GM12892 (cell line): ENCODE results near the gene SLC38A10.

Source experiments
- DNase-seq: peaks from one replicate; pipeline ENCODE4 v3.0.0; 2011; ENCODE audit not compliant: insufficient read length
- FAIRE-seq: peaks from 2 replicates; lab custom pipeline; 2011; peaks lifted over from hg19 to GRCh38; lab: Jason Lieb, UNC
- POLR2A ChIP-seq: IDR thresholded peaks from 2 replicates; pipeline ENCODE4 v1.6.1; 2011; ENCODE audit warnings: low read depth, low read length, control low read depth
- POLR2AphosphoS5 ChIP-seq: IDR thresholded peaks from 2 replicates; pipeline ENCODE4 v1.6.1; 2011; ENCODE audit warnings: low read depth, low read length, control low read depth
- TAF1 ChIP-seq: IDR thresholded peaks from 2 replicates; pipeline ENCODE4 v1.6.1; 2011; ENCODE audit warnings: low read depth, mild to moderate bottlenecking, control low read depth, low read length, borderline replicate concordance

Gene SLC38A10

GRCh38 chr17:81261096-81261495 lies 34.0 kb downstream of the SLC38A10 start:
- FAIRE-seq (no peak), DNase-seq (no peak)
- TF ChIP-seq POLR2A, result no peak
- no peak for TF ChIP-seq POLR2AphosphoS5
- no peak for TF ChIP-seq TAF1

GRCh38 chr17:81260641-81261040 lies 34.5 kb downstream of the SLC38A10 start:
- DNase-seq (no peak), FAIRE-seq (no peak)
- TF ChIP-seq POLR2AphosphoS5 (no peak), POLR2A (no peak), TAF1 (no peak)

DNA sequence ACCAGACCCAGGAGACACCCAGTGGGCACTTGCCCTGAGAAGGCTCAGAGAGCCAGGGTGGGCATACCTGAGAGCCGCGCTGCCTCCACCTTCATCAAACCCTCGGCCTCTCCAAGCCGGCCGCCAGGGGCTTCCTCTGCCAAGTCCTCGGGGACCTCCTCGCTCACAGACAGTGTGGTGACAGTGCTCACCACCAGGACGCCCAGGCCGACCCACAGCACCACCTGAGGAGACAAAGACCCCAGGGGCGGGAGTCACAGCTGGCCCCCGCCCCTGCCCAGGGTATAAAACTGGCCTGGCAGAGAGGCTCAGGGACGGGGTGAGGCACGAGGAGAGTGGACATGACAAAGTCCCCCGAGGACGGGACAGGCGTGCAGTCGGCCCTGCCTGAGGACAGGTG lies 34.9 kb downstream of the SLC38A10 start:
- FAIRE-seq, result no peak
- no peak for TF ChIP-seq TAF1
- no peak for TF ChIP-seq POLR2AphosphoS5
- TF ChIP-seq POLR2A, result no peak
- DNase-seq, result no peak

GRCh38 chr17:81259058-81259605 lies 36.0 kb downstream of the SLC38A10 start:
- no peak for DNase-seq
- FAIRE-seq, result no peak

GRCh38 chr17:81258292-81258691 lies 36.8 kb downstream of the SLC38A10 start:
- FAIRE-seq (no peak), DNase-seq (no peak)
- TF ChIP-seq TAF1, result no peak
- TF ChIP-seq POLR2A, result no peak
- no peak for TF ChIP-seq POLR2AphosphoS5

More at GRCh38 chr17:81259058-81259605, 36.0 kb downstream of the SLC38A10 start:
- TF ChIP-seq POLR2AphosphoS5 (no peak), POLR2A (no peak), TAF1 (no peak)

DNA sequence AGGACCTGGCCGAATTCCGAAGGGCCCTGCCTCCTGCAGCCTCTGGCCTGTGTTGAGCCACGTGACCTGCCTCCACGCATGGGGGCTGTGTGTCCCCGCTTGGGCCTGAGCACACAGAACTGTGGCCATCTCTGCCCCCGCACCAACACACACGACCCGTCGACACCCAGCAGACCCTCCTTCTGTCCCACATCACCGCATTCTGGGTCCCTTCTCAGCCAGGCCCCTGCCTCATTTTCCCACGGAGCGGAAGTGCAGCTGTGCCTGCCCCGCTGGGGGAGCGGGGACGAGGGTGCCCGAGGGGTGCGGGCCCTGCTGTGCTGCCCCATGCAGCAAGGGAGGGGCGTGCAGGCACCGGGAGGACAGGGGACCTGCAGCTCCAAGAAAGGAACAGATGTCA lies 37.6 kb downstream of the SLC38A10 start:
- no peak for DNase-seq
- TF ChIP-seq TAF1 (no peak), POLR2AphosphoS5 (no peak), POLR2A (no peak)
- no peak for FAIRE-seq

GRCh38 chr17:81256616-81257015 lies 38.5 kb downstream of the SLC38A10 start:
- FAIRE-seq, result no peak
- no peak for DNase-seq
- TF ChIP-seq POLR2AphosphoS5, result no peak
- no peak for TF ChIP-seq TAF1
- TF ChIP-seq POLR2A, result no peak

DNA sequence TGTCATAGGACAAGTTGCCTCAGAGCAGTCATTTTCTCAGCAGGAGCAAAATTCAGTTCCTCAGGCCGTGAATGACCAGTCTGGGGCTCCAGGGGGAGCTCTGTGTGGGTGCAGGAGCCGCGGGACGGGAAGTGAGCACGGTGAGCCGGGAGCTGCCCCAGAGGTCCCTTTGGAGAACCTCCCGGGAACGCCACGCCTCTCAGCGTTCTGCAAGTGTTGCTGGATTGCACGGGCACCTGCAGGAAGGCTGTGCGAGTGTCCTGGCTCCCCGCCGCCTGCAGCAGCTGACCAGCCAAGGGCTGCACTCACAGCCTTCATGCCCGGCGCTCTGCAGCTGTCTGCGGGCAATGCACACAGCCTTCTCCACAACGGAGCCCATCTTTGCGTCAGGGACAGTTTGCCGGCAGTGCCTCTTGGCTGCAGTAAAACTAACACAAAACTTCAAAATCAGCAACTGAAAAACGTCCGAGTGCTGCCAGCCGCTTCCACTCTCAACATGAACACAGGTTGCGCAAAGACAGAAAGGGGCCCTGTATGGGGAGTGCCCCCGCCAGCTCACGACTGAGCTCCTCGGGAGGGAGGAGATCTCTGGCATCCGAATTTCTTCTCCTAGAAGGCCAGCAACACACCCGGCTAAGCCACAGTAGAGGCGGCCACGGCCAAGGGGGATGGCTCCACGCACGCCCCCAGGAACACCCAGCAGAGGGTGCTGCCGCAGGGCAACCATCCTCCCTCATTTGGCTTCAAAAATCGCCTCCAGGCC lies 40.0 kb downstream of the SLC38A10 start:
- FAIRE-seq (no peak), DNase-seq (no peak)
- TF ChIP-seq POLR2A (no peak), POLR2AphosphoS5 (no peak), TAF1 (no peak)

- DNase-seq, result no peak
- peak; percentile 83 for FAIRE-seq
- TF ChIP-seq POLR2A (no peak), POLR2AphosphoS5 (no peak), TAF1 (no peak)
Observed at GRCh38 chr17:81253358-81254131, 41.6 kb downstream of the SLC38A10 start.

GRCh38 chr17:81252987-81253329 lies 42.1 kb downstream of the SLC38A10 start:
- TF ChIP-seq POLR2A (no peak), TAF1 (no peak), POLR2AphosphoS5 (no peak)
- DNase-seq (no peak), FAIRE-seq (no peak)

GRCh38 chr17:81252326-81252986 lies 42.7 kb downstream of the SLC38A10 start:
- FAIRE-seq, result no peak
- no peak for DNase-seq
- no peak for TF ChIP-seq POLR2AphosphoS5
- no peak for TF ChIP-seq TAF1
- TF ChIP-seq POLR2A, result no peak
